SU-DHL-6 (cell line): ENCODE results near the gene LGALS8.

ENCODE experiments used
- H2AFZ ChIP-seq: fragments of 200-600 bp; sonication (generic); 2 replicates; pipeline ENCODE4 v1.6.1; 2014; ENCODE audit warnings: low read depth, mild to moderate bottlenecking, moderate library complexity, mixed read lengths, antibody characterized with exemption, low read length; ENCODE audit not compliant: severe bottlenecking
- H3F3A ChIP-seq: fragments of 200-600 bp; shearing (Covaris generic); 2 replicates; pipeline ENCODE4 v1.6.0; 2016; ENCODE audit warnings: antibody characterized with exemption, mild to moderate bottlenecking; ENCODE audit not compliant: insufficient read depth
- H3K27ac ChIP-seq: fragments of 200-600 bp; sonication (generic); 2 replicates; pipeline ENCODE4 v1.5.1; 2016; ENCODE audit warnings: low read depth, mild to moderate bottlenecking, low read length, moderate library complexity, mixed read lengths
- H3K27me3 ChIP-seq: fragments of 200-600 bp; sonication (generic), shearing (Covaris generic); 2 replicates; pipeline ENCODE4 v1.6.0; 2014; ENCODE audit warnings: mild to moderate bottlenecking, low read length
- H3K36me3 ChIP-seq: fragments of 200-600 bp; sonication (generic); 2 replicates; pipeline ENCODE4 v1.6.1; 2014; ENCODE audit warnings: mild to moderate bottlenecking, low read length, mixed read lengths
- H3K4me2 ChIP-seq: fragments of 300-600, 200-600 bp; shearing (Covaris generic), sonication (generic); 2 replicates; pipeline ENCODE4 v1.6.0; 2014; ENCODE audit warnings: low read length, low read depth, mild to moderate bottlenecking; ENCODE audit not compliant: poor library complexity, severe bottlenecking
- H3K4me3 ChIP-seq: fragments of 200-600 bp; sonication (generic); 2 replicates; pipeline ENCODE4 v1.5.1; 2014; ENCODE audit warnings: antibody characterized with exemption, low read length, mild to moderate bottlenecking, mixed read lengths; ENCODE audit not compliant: insufficient read depth, poor library complexity, severe bottlenecking
- H3K79me2 ChIP-seq: fragments of 200-600 bp; sonication (generic); 2 replicates; pipeline ENCODE4 v1.6.1; 2014; ENCODE audit warnings: mild to moderate bottlenecking, low read length, moderate library complexity; ENCODE audit not compliant: insufficient read depth
- H3K9ac ChIP-seq: fragments of 200-600 bp; sonication (generic); 2 replicates; pipeline ENCODE4 v1.7.0; 2014; ENCODE audit warnings: mild to moderate bottlenecking, low read length
- H3K9me2 ChIP-seq: fragments of 200-600 bp; sonication (generic); replicated peaks from 2 replicates; pipeline ENCODE4 v1.6.1; 2014; ENCODE audit warnings: low read length; ENCODE audit not compliant: insufficient read depth
- H3K9me3 ChIP-seq: fragments of 200-600 bp; sonication (generic); 2 replicates; pipeline ENCODE4 v1.6.1; 2014; ENCODE audit warnings: low read length, mixed read lengths; ENCODE audit not compliant: insufficient read depth
- H4K20me1 ChIP-seq: fragments of 200-600 bp; sonication (generic); 2 replicates; pipeline ENCODE4 v1.6.1; 2014; ENCODE audit warnings: low read depth, mild to moderate bottlenecking, antibody characterized with exemption, low read length, moderate library complexity, mixed read lengths
- EZH2phosphoT487 ChIP-seq: fragments of 200-600 bp; sonication (generic), shearing (Covaris generic); conservative IDR thresholded peaks from 2 replicates; pipeline ENCODE4 v1.6.1; 2018; ENCODE audit warnings: mild to moderate bottlenecking, antibody characterized with exemption, low read length, moderate library complexity, mixed read lengths
- TF ChIP-seq, protein P1 (sequence below): fragments of 200-600 bp; sonication (generic); IDR thresholded peaks from one replicate; pipeline ENCODE4 v1.5.1; 2017; ENCODE audit warnings: antibody characterized with exemption, mild to moderate bottlenecking, low read length, moderate library complexity; ENCODE audit not compliant: insufficient read depth, poor library complexity, severe bottlenecking

LGALS8 gene

DNA sequence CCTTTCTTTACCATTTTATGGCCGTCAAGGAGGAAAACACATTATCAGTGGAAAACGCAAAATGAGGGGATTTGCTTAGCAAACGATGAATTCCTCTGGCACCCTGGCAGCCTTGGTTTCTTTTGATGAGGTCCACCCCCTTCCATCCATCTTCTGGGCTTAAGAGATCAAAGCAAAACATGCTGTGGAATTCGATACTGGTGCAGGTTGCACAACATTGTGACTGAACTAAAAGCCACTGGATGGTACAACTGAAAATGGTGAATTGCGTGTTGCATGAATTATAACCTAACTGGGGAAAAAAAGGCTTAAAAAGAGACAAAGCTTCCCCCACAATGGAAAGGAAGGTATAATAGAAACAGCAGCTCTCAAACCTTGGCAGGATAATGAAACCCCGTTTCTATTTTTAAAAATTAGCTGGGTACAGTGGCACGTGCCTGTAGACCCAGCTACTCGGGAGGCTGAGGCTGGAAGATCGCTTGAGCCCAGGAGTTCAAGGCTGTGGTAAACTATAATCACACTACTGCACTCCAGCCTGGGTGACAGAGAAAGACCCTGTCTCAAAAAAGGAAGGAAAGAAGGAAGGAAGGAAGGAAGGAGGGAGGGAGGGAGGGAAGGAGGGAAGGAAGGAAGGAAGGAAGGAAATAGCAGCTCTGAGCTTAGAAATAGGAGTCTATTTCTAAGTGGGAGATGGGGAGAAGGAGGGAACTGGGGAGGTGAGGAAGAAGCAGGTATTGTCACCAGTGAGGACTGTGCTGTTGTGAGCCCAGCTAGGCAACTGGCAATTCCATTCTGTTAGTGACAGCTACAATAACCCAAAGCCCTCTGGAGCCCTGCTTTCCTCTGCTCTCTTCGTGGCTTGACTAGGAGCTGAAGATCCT, 29.0 kb upstream of the LGALS8 start:
- no peaks in the 10 kb centered on the region for H3K36me3 ChIP-seq
- H3K9me3 ChIP-seq, result no peaks in the 10 kb centered on the region
- H3K4me3 ChIP-seq, result no peak overlapping the region
- H2AFZ ChIP-seq, result no peak overlapping the region
- TF ChIP-seq, protein P1, sequence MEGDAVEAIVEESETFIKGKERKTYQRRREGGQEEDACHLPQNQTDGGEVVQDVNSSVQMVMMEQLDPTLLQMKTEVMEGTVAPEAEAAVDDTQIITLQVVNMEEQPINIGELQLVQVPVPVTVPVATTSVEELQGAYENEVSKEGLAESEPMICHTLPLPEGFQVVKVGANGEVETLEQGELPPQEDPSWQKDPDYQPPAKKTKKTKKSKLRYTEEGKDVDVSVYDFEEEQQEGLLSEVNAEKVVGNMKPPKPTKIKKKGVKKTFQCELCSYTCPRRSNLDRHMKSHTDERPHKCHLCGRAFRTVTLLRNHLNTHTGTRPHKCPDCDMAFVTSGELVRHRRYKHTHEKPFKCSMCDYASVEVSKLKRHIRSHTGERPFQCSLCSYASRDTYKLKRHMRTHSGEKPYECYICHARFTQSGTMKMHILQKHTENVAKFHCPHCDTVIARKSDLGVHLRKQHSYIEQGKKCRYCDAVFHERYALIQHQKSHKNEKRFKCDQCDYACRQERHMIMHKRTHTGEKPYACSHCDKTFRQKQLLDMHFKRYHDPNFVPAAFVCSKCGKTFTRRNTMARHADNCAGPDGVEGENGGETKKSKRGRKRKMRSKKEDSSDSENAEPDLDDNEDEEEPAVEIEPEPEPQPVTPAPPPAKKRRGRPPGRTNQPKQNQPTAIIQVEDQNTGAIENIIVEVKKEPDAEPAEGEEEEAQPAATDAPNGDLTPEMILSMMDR, result no peak
- no peak for TF ChIP-seq EZH2phosphoT487
- no peaks in the 10 kb centered on the region for H3K79me2 ChIP-seq
- H3K27ac ChIP-seq, result no peak overlapping the region
- H3K27me3 ChIP-seq, result no peaks in the 10 kb centered on the region
- no peaks in the 10 kb centered on the region for H4K20me1 ChIP-seq
- H3F3A ChIP-seq, result no peaks in the 10 kb centered on the region
- H3K9ac ChIP-seq, result no peak overlapping the region
- H3K4me2 ChIP-seq, result no peak overlapping the region
- no peaks in the 10 kb centered on the region for H3K9me2 ChIP-seq

- Histone ChIP-seq H4K20me1 (no peaks in the 10 kb centered on the region), H3K4me2 (no peak overlapping the region), H3K36me3 (no peaks in the 10 kb centered on the region), H3K4me3 (no peak overlapping the region), H3K27me3 (no peaks in the 10 kb centered on the region), H3F3A (no peaks in the 10 kb centered on the region), H3K27ac (no peak overlapping the region), H3K9ac (no peak overlapping the region), H3K9me3 (no peaks in the 10 kb centered on the region), H3K9me2 (no peaks in the 10 kb centered on the region), H3K79me2 (no peaks in the 10 kb centered on the region), H2AFZ (no peak overlapping the region)
- TF ChIP-seq EZH2phosphoT487, result no peak
- TF ChIP-seq, protein P1, result no peak
Measured at GRCh38 chr1:236495467-236496112, 28.2 kb upstream of the LGALS8 start.

- H3K9ac ChIP-seq, result no peak overlapping the region
Measured at GRCh38 chr1:236497908-236498307, 25.9 kb upstream of the LGALS8 start.

More at GRCh38 chr1:236497908-236498307, 25.9 kb upstream of the LGALS8 start:
- no peaks in the 10 kb centered on the region for H3K9me3 ChIP-seq
- TF ChIP-seq, protein P1, result no peak
- no peak for TF ChIP-seq EZH2phosphoT487
- H2AFZ ChIP-seq, result no peak overlapping the region
- H3K9me2 ChIP-seq, result no peaks in the 10 kb centered on the region
- H4K20me1 ChIP-seq, result no peaks in the 10 kb centered on the region
- H3K79me2 ChIP-seq, result no peaks in the 10 kb centered on the region
- H3K27me3 ChIP-seq, result no peaks in the 10 kb centered on the region
- H3K4me3 ChIP-seq, result no peak overlapping the region
- no peak overlapping the region for H3K4me2 ChIP-seq
- no peak overlapping the region for H3K27ac ChIP-seq
- no peaks in the 10 kb centered on the region for H3K36me3 ChIP-seq
- no peaks in the 10 kb centered on the region for H3F3A ChIP-seq
